KMS-11 (cell line): Measurements from ENCODE around the gene OSBP2.

Experiments used
- H2AFZ ChIP-seq: fragments of 200-600 bp; sonication (generic); 2 replicates; pipeline ENCODE4 v1.6.1; 2016; ENCODE audit warnings: antibody characterized with exemption, mixed run types, low read depth
- H3K27ac ChIP-seq: fragments of 200-600 bp; sonication (generic); 2 replicates; pipeline ENCODE4 v1.6.1; 2016; ENCODE audit warnings: mild to moderate bottlenecking, mixed run types
- H3K27me3 ChIP-seq: fragments of 200-600 bp; sonication (generic); 2 replicates; pipeline ENCODE4 v1.6.1; 2017; ENCODE audit warnings: mild to moderate bottlenecking, low read depth, mixed run types, moderate library complexity; ENCODE audit not compliant: insufficient read depth
- H3K36me3 ChIP-seq: fragments of 200-600 bp; sonication (generic); 2 replicates; pipeline ENCODE4 v1.6.1; 2017; ENCODE audit warnings: mild to moderate bottlenecking, mixed run types; ENCODE audit not compliant: insufficient read depth
- H3K4me1 ChIP-seq: fragments of 200-600 bp; sonication (generic); 2 replicates; pipeline ENCODE4 v1.6.1; 2016; ENCODE audit warnings: mild to moderate bottlenecking, low read depth, mixed run types; ENCODE audit not compliant: poor library complexity, severe bottlenecking
- H3K4me2 ChIP-seq: fragments of 200-600 bp; sonication (generic); 2 replicates; pipeline ENCODE4 v1.7.0; 2016; ENCODE audit warnings: mild to moderate bottlenecking, mixed run types
- H3K4me3 ChIP-seq: fragments of 200-600 bp; sonication (generic); IDR thresholded peaks from 2 replicates; pipeline ENCODE4 v1.6.1; 2017; ENCODE audit warnings: low read depth, low read length, mixed read lengths; ENCODE audit not compliant: insufficient read depth
- H3K79me2 ChIP-seq: fragments of 200-600 bp; sonication (generic); 2 replicates; pipeline ENCODE4 v1.6.1; 2016; ENCODE audit warnings: low read depth, mixed run types; ENCODE audit not compliant: insufficient read depth
- H3K9ac ChIP-seq: fragments of 200-600 bp; sonication (generic); 2 replicates; pipeline ENCODE4 v1.6.1; 2016; ENCODE audit warnings: mild to moderate bottlenecking, mixed run types
- H4K20me1 ChIP-seq: fragments of 200-600 bp; sonication (generic); 2 replicates; pipeline ENCODE4 v1.6.1; 2016; ENCODE audit warnings: mild to moderate bottlenecking, mixed run types; ENCODE audit not compliant: insufficient read depth
- CTCF ChIP-seq: fragments of 200-600 bp; sonication (generic); conservative IDR thresholded peaks from 2 replicates; pipeline ENCODE4 v1.6.1; 2017; ENCODE audit warnings: low read depth, mild to moderate bottlenecking, antibody characterized with exemption, low read length, moderate library complexity, mixed read lengths

The OSBP2 gene

DNA sequence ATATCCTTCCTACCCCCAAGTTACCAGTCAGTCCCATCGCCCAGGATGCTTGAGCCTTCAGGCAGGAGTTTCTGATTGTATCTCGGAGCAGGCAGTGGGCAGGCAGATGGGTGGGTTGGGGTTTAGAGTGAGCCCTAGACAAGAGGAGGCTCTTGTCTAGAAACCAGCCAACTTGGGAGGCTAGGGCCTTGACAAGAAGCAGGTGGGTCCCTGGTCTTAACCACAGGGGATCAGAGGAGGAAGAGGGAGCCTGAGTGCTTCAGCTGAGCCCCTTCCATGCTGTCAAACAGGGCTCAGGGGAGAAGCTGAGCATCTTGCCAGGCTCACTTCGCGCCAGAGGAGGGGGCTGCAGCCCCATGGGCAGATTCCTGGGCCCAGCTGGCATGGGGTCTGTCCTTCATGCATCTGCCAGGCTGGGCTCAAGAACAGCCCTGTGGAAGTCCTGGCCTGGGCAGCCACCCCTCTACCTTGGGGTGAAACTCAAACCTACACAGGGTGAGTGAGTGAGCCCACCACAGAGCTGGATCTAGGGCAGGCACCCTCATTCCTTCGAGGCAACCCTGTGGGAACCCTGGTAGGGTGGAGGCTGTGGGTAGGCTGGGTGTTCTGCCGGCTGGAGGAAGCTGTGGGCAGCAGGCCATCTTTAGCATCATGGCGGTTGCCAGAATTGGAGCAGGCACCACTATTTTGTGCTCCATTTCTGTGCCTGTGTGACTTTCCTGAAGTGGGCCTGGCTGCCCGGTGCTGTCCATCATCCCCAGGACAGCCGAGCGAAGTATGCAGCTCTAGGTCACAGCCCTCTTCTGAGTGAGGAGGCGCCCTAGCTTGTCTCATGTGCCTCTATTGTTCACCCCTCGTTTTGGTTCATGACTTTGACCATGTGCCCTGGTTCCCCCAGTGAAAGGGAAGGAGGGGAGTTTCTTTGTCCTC lies 165.8 kb downstream of the OSBP2 start:
- Histone ChIP-seq H3K27ac (no peak overlapping the region), H4K20me1 (no peaks in the 10 kb centered on the region), H3K4me3 (no peak overlapping the region), H3K79me2 (no peaks in the 10 kb centered on the region), H3K36me3 (no peaks in the 10 kb centered on the region), H3K4me1 (no peaks in the 10 kb centered on the region), H2AFZ (no peak overlapping the region), H3K9ac (no peak overlapping the region), H3K4me2 (no peak overlapping the region), H3K27me3 (no peaks in the 10 kb centered on the region)
- no peak for TF ChIP-seq CTCF

- Histone ChIP-seq H3K4me1 (no peaks in the 10 kb centered on the region), H2AFZ (no peak overlapping the region), H3K79me2 (no peaks in the 10 kb centered on the region), H3K36me3 (no peaks in the 10 kb centered on the region), H3K4me3 (no peak overlapping the region), H3K27me3 (no peaks in the 10 kb centered on the region), H3K27ac (no peak overlapping the region), H3K4me2 (no peak overlapping the region), H3K9ac (no peak overlapping the region), H4K20me1 (no peaks in the 10 kb centered on the region)
- no peak for TF ChIP-seq CTCF
These were observed 166.5 kb downstream of the OSBP2 start for GRCh38 chr22:30861131-30861530.

DNA sequence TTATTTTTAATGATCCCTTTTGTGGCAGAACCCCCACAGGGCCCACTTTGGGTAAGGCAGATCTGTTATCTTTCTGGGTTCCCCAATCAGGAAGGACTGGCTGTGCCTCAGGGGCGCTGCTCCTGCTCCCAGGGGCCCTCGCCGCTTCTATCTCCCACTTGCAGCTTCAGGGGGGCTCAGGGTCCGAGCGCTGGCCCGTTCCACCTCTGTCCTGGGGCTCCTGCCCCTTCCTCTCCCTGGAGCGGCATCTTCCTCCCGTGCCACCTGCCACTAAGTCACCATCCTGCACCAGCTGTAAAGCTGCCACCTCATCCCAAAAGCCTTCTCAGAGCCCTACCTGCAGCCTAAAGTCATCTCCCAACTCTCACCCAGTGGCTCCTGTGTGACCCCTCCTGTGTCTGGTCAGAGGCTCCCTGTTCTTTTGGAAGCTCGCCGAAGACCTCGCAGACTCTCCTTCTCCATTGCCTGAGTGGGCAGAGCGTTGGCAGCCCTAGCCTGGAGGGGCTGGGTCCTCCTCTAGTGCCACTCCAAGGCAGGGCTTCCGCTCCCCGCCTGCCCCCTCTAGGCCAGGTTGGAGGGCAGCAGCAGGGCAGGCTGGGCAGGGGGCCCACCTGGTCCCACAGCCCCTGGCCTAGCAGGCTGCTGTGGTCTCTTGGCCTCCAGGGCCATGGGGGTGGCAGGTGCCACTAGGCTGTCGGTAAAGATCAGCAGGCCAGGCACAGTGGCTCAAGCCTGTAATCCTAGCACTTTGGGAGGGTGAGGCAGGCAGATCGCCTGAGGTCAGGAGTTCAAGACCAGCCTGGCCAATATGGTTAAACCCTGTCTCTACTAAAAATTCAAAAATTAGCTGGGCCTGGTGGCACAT lies 167.2 kb downstream of the OSBP2 start:
- Histone ChIP-seq H3K27me3 (no peaks in the 10 kb centered on the region), H3K4me1 (no peaks in the 10 kb centered on the region), H3K4me2 (no peak overlapping the region), H3K9ac (no peak overlapping the region), H3K27ac (no peak overlapping the region), H2AFZ (no peak overlapping the region), H4K20me1 (no peaks in the 10 kb centered on the region), H3K36me3 (no peaks in the 10 kb centered on the region), H3K79me2 (no peaks in the 10 kb centered on the region), H3K4me3 (no peak overlapping the region)
- TF ChIP-seq CTCF, result no peak

DNA sequence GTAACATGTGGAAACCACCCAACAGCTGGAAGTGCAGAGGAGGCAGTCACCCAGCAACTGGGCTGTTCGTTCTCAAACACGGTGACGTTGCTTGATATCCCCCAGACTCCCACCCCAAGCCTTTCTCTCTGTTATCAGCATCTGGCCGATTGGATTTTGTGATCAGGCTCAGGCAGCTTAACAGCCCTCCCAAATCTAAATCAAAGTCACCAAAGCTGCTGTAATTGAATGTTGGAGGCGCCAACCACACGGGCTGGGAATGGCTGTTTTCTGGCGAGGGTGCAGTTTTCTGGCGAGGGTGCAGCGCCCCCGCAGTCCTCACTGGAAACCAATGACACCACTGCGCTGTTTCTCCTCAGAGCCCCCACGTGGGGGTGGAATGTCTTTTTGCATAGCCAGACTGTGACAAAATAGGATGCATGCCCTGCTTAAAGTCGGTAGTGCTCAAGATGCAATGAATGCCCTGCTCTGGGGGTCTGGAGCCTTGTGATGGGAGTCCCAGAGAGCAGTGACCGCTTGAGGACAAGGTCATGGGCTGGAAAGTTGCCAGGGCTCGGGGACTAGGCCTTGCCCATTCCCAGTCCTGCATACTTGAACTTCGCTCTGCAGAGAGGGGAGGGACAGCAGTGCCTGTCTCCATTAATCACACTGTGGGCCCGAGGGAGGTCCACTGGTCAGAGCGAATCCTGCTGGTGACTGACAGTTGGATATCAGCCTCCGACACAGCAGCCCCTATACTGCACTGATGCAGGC lies 168.6 kb downstream of the OSBP2 start:
- Histone ChIP-seq H3K79me2 (no peaks in the 10 kb centered on the region), H4K20me1 (no peaks in the 10 kb centered on the region), H2AFZ (no peak overlapping the region), H3K9ac (no peak overlapping the region), H3K4me2 (no peak overlapping the region), H3K27ac (no peak overlapping the region), H3K4me1 (no peaks in the 10 kb centered on the region), H3K27me3 (no peaks in the 10 kb centered on the region), H3K4me3 (no peak overlapping the region), H3K36me3 (no peaks in the 10 kb centered on the region)
- TF ChIP-seq CTCF, result no peak
